GM19438 (cell line): ENCODE results near the gene MET.

ENCODE experiments used
- ATAC-seq: cut with Tn5 transposase; IDR thresholded peaks from one replicate; pipeline ENCODE4 v1.9.1; 2021; ENCODE audit warnings: low read depth; ENCODE audit not compliant: unreplicated experiment

The MET gene

DNA sequence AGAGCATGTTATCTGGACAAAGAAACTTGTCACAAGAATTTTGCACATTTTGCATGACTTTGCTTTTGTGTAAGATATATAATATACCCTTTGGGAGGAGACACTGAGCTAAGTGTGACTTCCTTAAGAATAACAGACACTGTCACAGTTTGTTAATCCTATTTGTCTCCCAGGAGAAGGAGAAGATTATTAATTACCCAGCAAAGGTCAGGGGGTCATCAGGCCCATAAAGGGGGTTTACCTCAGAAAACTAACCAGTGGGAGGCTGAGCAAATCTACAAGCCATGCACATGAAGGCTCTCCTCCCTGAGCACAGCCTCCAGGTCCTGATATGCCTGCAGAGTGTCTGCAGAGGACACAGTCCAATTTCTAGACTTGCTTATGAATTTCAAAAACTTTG, 10.1 kb upstream of the MET start:
- no peak for ATAC-seq

GRCh38 chr7:116663744-116664143, 8.3 kb upstream of the MET start:
- no peak for ATAC-seq

- ATAC-seq = no peak
These were observed 6.5 kb upstream of the MET start for GRCh38 chr7:116665332-116665996.

- no peak for ATAC-seq
These were observed 2.2 kb upstream of the MET start for GRCh38 chr7:116669769-116670168.

- no peak for ATAC-seq
These were observed 1.5 kb upstream of the MET start for GRCh38 chr7:116670409-116671015.

DNA sequence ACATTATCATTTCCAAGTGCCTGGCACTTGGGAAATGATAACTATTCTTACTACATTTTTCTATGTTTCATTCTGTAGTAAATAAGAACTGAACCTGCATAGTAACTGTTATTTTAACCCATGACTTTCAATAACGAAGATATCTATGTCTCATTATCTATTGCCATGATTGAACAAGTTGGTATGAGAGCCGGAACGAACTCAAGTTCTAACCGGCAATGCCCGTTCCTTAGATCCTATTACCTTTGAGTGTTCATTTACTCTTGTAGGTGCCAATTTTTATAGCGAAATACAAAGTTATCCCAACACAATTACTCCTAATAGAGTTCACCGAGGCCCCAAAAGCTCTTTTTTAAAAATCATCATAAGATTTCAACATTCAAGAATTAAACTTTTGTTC, 885 bp upstream of the MET start:
- ATAC-seq = no peak

DNA sequence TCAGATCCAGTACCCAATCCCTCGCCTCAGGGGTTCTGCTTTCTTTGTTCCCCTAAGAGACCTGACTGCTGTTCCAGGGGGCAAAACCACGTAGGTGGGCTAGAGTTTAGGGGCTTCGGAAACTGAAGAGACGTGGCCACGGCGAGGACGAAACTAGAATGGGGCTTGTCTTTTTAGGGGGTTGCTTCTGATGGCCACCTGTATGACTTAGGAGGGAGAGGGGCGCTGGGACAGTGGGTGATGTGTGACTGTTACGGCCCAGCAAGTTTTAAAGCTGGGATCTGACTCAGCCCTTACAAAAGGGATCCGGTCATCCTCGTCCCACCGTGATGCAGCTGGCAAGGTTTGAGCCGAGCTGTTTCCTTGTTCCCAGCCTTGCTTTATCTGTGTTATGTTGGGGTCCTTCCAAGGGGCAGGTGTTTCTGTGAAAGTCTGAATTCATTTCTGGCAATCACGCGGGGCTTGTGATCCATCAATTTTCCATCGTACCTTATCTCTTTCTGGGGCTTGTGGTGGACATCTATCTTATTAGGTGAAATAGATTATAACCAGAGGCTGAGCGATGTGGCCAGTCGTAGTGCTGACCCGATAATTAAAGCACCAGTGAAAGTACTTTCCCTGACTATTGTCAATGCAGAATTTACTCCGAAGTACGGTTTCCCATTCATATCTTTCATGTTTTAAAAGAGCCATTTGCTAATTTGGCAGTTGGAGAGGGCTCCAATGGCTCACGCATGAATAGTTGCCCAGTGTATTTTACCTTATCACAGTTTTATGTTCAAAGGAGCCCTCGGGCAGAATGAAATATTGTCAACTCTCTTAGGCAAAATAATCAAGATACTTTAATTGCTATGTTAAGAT, 830 bp downstream of the MET start:
- ATAC-seq = no peak

- ATAC-seq = no peak
These were observed 1.5 kb downstream of the MET start for GRCh38 chr7:116673457-116673865.

GRCh38 chr7:116674508-116675173, 2.6 kb downstream of the MET start:
- no peak for ATAC-seq

GRCh38 chr7:116675812-116676355, 3.9 kb downstream of the MET start:
- no peak for ATAC-seq

GRCh38 chr7:116678780-116679179, 6.8 kb downstream of the MET start:
- no peak for ATAC-seq

DNA sequence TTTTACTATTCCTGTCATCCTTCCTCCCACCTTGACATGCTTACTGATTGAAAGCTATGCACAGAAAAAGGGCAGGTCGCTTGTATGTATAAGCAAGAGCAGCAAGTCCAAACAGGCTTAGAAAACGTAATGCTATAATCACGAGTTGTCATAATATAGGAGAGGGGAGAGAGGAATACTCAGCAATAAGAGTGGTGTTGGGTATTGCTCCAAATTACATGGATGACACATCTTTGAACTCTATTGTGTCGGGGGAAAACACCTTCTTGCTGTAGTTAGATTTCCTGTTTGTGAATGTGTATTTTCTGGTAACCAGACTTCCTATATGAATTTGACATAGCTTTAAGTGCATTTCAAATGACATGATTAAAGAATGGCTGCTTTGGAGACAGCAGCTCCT, 7.5 kb downstream of the MET start:
- no peak for ATAC-seq

DNA sequence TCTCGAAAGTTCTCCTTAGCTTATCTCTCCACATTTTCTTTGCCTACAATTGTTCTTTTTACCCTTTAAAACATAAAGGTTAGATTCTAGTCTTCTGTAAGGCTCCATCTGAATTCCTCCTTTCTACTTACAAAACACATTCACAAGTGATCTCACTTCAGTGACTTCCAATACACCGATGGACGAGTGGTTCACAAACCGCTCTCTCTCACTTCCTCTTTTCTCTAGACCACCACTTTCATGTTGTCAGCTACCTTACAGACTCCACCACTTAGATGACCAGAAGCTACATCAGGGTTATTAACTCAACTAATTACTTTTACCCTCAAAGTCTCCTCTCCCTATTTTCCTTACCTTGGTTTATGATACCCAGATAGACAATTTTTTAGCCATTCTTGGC, 11.8 kb downstream of the MET start:
- peak; percentile 100 for ATAC-seq

GRCh38 chr7:116686033-116686432, 14.0 kb downstream of the MET start:
- no peak for ATAC-seq

GRCh38 chr7:116686812-116687419, 14.9 kb downstream of the MET start:
- ATAC-seq = no peak

GRCh38 chr7:116687801-116688201, 15.8 kb downstream of the MET start:
- no peak for ATAC-seq

DNA sequence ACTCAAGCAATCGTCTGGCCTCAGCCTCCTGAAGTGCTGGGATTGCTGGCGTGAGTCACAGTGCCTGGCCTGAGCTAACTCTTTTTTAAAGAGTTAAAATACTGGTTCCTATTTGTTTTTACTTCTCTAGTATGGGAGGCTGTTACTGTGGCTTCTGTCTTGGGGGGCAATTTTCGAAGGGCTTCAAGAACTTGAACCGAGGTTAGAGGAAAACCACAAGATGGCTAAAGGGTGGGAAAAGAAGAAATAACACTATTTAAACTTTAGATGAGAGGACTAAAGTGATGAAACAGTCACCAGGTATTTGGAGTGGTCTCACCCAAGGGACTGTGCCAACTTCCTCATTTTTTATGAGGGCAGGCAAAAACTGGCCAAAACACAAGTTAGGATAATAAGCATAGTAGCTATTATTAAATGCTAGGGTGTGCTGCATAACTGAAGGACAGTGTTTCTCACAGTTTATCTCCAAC, 17.8 kb downstream of the MET start:
- no peak for ATAC-seq

DNA sequence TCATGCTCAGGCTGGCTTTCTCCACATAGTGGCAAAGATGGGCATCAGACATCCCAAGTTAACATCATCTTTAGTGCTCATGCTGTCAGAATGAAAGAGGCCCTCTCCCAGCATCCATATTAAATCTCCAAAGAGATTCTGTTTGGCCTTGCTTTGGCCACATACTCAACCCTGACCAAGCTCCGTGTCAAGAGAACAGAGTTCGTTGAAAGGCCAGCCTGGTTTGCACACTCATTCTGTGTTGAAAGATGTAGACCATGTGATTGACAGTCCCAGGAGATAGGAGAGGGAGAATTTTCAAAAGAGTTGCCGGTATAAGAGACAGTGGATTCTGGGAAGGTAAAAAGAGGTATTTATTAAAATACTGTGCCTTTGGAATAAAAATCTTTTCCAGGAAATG, 19.7 kb downstream of the MET start:
- no peak for ATAC-seq

DNA sequence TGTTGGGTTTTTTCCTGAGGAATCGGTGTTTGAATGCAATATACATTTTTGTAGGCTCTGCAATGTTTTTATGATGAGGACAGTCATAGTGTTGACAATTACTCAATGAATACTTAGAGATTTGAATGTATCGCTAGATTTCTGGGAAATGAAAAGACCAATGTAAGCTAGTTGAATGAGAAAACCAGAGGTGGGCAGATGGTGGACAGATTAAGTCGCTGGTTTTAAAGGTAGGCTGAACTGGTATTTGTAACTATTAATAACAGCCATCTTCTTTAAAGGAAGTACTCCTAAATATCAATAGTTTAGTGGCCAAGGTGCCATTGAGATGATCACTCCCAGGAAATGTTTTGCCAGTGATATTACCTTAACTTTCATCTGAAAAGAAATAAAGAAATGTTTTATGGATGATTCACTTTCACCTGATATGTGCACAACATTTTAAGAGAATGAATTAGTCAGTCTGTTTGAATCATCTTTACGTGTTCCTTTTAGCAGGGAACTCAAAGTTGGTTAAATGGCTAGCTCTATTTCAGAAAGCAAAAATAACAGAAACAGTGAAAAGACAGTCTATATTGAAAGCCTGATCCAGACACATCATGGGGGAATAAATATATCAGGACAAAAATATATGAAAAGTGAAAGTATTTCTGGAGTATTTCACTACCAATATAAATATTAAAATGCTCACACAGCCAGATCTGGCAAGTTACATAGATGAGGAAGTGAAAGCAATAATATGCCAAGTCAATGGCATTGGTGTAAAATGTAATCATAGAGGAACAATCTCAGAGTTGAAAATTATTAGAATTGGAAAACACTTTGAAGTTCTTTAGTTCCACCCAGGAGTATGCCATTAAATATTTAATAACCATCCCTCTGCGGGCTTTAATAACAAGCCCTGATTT, 20.7 kb downstream of the MET start:
- ATAC-seq = no peak
